PC-3 (cell line): Measurements from ENCODE around the gene ADGRV1. TPM values are rescaled to one million over a fixed set of nuclear protein-coding genes. Genes with fewer than 3 reads are reported as not detected.
"Not testable (repeated sequence)": the region's sequence is repeated elsewhere in the genome, so short reads cannot be mapped to it uniquely, and the experiment has no call there.

Experiments used
- ATAC-seq: fragments of 200-7000 bp; cut with Tn5 transposase; 2 replicates; pipeline ENCODE4 v1.9.1; 2020; ENCODE audit warnings: mild to moderate bottlenecking, moderate library complexity
- BruUV-seq: library from RNA; stranded (reverse); fragments of 400-500 nt; replicated peaks from 2 replicates; lab custom pipeline; 2021; lab: Mats Ljungman, UMichigan
- CTCF ChIA-PET: fragments of 300-600 bp; sonication (Branson Sonifier 250); formaldehyde crosslinking; loops from one replicate; lab custom pipeline; 2022; ENCODE audit warnings: antibody characterized with exemption; lab: Charles Lee
- POLR2A ChIA-PET: fragments of 300-600 bp; sonication (Branson Sonifier 250); formaldehyde crosslinking; loops from one replicate; lab custom pipeline; 2022; ENCODE audit warnings: antibody characterized with exemption; ENCODE audit not compliant: unreplicated experiment; lab: Charles Lee
- DNase-seq: peaks from one replicate; pipeline ENCODE4 v3.0.0-alpha.2; 2015
- H2AFZ ChIP-seq: fragments of 300-600 bp; sonication (generic); 2 replicates; pipeline ENCODE4 v1.6.0; 2016; ENCODE audit warnings: antibody characterized with exemption, low read length
- H3F3A ChIP-seq: fragments of 300-600 bp; sonication (generic); one replicate; pipeline ENCODE4 v1.6.0; 2017; ENCODE audit warnings: antibody characterized with exemption, low read length, control low read depth, mild to moderate bottlenecking; ENCODE audit not compliant: unreplicated experiment
- H3K27ac ChIP-seq: fragments of 300-600 bp; sonication (generic); 2 replicates; pipeline ENCODE4 v1.5.1; 2016; ENCODE audit warnings: mild to moderate bottlenecking, low read length
- H3K27me3 ChIP-seq: fragments of 300-600 bp; sonication (generic); 2 replicates; pipeline ENCODE4 v1.6.1; 2016; ENCODE audit warnings: low read length, mixed read lengths
- H3K36me3 ChIP-seq: fragments of 300-600 bp; sonication (generic); 2 replicates; pipeline ENCODE4 v1.6.1; 2016; ENCODE audit warnings: low read depth, mixed run types, low read length, mixed read lengths
- H3K4me1 ChIP-seq: fragments of 300-600 bp; sonication (generic); 2 replicates; pipeline ENCODE4 v1.5.1; 2016; ENCODE audit warnings: low read length; ENCODE audit not compliant: insufficient read depth
- H3K4me2 ChIP-seq: fragments of 300-600 bp; sonication (generic); 2 replicates; pipeline ENCODE4 v1.6.0; 2016; ENCODE audit warnings: low read length
- H3K4me3 ChIP-seq: fragments of 300-600 bp; sonication (generic); 2 replicates; pipeline ENCODE4 v1.5.1; 2016; ENCODE audit warnings: mild to moderate bottlenecking, low read length, mixed read lengths
- H3K79me2 ChIP-seq: fragments of 300-600 bp; sonication (generic); 2 replicates; pipeline ENCODE4 v1.6.1; 2017; ENCODE audit warnings: low read length, mixed read lengths
- H3K9ac ChIP-seq: fragments of 300-600 bp; sonication (generic); 2 replicates; pipeline ENCODE4 v1.6.0; 2016; ENCODE audit warnings: mild to moderate bottlenecking, low read length
- H3K9me2 ChIP-seq: fragments of 300-600 bp; sonication (generic); replicated peaks from 2 replicates; pipeline ENCODE4 v1.6.1; 2016; ENCODE audit warnings: mixed run types, low read length, mixed read lengths
- H3K9me3 ChIP-seq: fragments of 300-600 bp; sonication (generic); 2 replicates; pipeline ENCODE4 v1.6.1; 2016; ENCODE audit warnings: low read length, mixed read lengths
- H4K20me1 ChIP-seq: fragments of 300-600 bp; sonication (generic); 2 replicates; pipeline ENCODE4 v1.6.1; 2016; ENCODE audit warnings: low read length, mixed read lengths
- EZH2 ChIP-seq: fragments of 300-600 bp; sonication (generic); IDR thresholded peaks from one replicate; pipeline ENCODE4 v1.6.1; 2017; ENCODE audit warnings: antibody characterized with exemption, mild to moderate bottlenecking, low read length; ENCODE audit not compliant: unreplicated experiment
- EZH2phosphoT487 ChIP-seq: fragments of 300-600 bp; sonication (generic); IDR thresholded peaks from 2 replicates; pipeline ENCODE4 v1.6.1; 2018; ENCODE audit warnings: mild to moderate bottlenecking, antibody characterized with exemption, low read length, borderline replicate concordance
- intact Hi-C: fragments of 100-400 bp; cut with micrococcal nuclease; formaldehyde crosslinking; loops from 2 replicates; pipeline ENCODE4 v1.9.0; 2023
- total RNA-seq: library from RNA; depleted of rRNA; stranded (reverse); fragments of >200 nt; gene quantifications from 2 replicates; pipeline ENCODE4 v1.2.3, GENCODE V29; 2014
- TF ChIP-seq, protein P1 (sequence below): fragments of 300-600 bp; sonication (generic); conservative IDR thresholded peaks from 2 replicates; pipeline ENCODE4 v1.5.1; 2017; ENCODE audit warnings: antibody characterized with exemption, low read depth, mild to moderate bottlenecking, low read length

Gene ADGRV1
- total RNA-seq, 1 experiment from 2014 or later, result 22.7 TPM

DNA sequence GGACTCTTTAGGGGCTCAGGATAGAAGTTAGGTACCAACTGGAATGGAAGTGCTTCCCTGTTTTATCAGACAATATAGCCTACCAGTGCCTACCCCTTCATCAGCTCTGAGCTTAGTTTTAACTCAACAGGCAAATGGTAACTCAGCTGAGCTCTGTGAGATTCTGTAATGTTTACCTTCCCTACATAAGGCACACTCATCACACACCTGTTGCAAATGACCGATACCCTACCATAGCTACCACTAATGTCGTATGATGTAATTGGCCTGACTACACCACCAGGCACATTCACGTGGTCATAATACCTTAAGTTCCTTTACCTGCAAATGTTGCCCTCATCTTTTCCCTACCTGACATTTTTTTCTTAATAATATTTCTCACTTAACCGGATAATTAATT, 254.8 kb downstream of the ADGRV1 start:
- TF ChIP-seq, protein P1, sequence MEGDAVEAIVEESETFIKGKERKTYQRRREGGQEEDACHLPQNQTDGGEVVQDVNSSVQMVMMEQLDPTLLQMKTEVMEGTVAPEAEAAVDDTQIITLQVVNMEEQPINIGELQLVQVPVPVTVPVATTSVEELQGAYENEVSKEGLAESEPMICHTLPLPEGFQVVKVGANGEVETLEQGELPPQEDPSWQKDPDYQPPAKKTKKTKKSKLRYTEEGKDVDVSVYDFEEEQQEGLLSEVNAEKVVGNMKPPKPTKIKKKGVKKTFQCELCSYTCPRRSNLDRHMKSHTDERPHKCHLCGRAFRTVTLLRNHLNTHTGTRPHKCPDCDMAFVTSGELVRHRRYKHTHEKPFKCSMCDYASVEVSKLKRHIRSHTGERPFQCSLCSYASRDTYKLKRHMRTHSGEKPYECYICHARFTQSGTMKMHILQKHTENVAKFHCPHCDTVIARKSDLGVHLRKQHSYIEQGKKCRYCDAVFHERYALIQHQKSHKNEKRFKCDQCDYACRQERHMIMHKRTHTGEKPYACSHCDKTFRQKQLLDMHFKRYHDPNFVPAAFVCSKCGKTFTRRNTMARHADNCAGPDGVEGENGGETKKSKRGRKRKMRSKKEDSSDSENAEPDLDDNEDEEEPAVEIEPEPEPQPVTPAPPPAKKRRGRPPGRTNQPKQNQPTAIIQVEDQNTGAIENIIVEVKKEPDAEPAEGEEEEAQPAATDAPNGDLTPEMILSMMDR, result no peak
- TF ChIP-seq EZH2phosphoT487 (no peak), EZH2 (no peak)
- Histone ChIP-seq H3K79me2 (no peaks in the 10 kb centered on the region), H3F3A (no peaks in the 10 kb centered on the region), H3K4me3 (no peak overlapping the region), H3K9me2 (no peaks in the 10 kb centered on the region), H3K4me1 (no peaks in the 10 kb centered on the region), H3K27me3 (no peaks in the 10 kb centered on the region), H3K9ac (no peak overlapping the region), H3K27ac (no peak overlapping the region), H3K4me2 (no peak overlapping the region), H3K36me3 (no peaks in the 10 kb centered on the region), H4K20me1 (no peaks in the 10 kb centered on the region), H3K9me3 (no peaks in the 10 kb centered on the region), H2AFZ (no peak overlapping the region)
- POLR2A ChIA-PET, result no interaction called here
- CTCF ChIA-PET, result no interaction called here
- no peak for DNase-seq
- ATAC-seq, result no peak
- BruUV-seq, result no TSS peak
- intact Hi-C loops, result no loop called here

- intact Hi-C loops, BruUV-seq, H3K36me3 ChIP-seq, H3K9ac ChIP-seq, H3K4me3 ChIP-seq, DNase-seq, H3K4me2 ChIP-seq, H3K4me1 ChIP-seq, POLR2A ChIA-PET, H3K9me2 ChIP-seq, ATAC-seq, H4K20me1 ChIP-seq, H3K27ac ChIP-seq, H3K79me2 ChIP-seq, H3K27me3 ChIP-seq, H3F3A ChIP-seq, CTCF ChIA-PET, H2AFZ ChIP-seq, H3K9me3 ChIP-seq: not testable (repeated sequence)
Observed at GRCh38 chr5:90822062-90822461, 263.5 kb downstream of the ADGRV1 start.

GRCh38 chr5:90824436-90824835, 265.8 kb downstream of the ADGRV1 start:
- Histone ChIP-seq H3K36me3 (no peaks in the 10 kb centered on the region), H4K20me1 (no peaks in the 10 kb centered on the region), H3K9ac (no peak overlapping the region), H3K79me2 (no peaks in the 10 kb centered on the region), H3K27me3 (no peaks in the 10 kb centered on the region), H3K27ac (no peak overlapping the region), H3K4me1 (no peaks in the 10 kb centered on the region; the same call in 1 of the 2 replicates), H2AFZ (no peak overlapping the region), H3K4me2 (no peak overlapping the region), H3F3A (no peaks in the 10 kb centered on the region), H3K4me3 (no peak overlapping the region), H3K9me3 (no peaks in the 10 kb centered on the region), H3K9me2 (no peaks in the 10 kb centered on the region)
- DNase-seq (no peak), ATAC-seq (no peak)
- ChIA-PET POLR2A (no interaction called here), CTCF (no interaction called here)
- TF ChIP-seq, protein P1, result no peak
- TF ChIP-seq EZH2 (no peak), EZH2phosphoT487 (no peak)
- no TSS peak for BruUV-seq
- intact Hi-C loops, result no loop called here
